Gastrocnemius medialis (tissue), 4 donors: ENCODE results near the gene SLC22A17. TPM values are rescaled to one million over a fixed set of nuclear protein-coding genes. Genes with fewer than 3 reads are reported as not detected.

Experiments used
- ATAC-seq, 2 donors: fragments of 150-250 bp; one replicate each; pipeline ENCODE4 v1.9.1; 2016
- DNase-seq, 2 donors: peaks; one replicate each; pipeline ENCODE4 v3.0.0-alpha.2; 2019
- H3K27ac ChIP-seq, 4 donors: fragments of 200-600 bp; sonication (generic); 1 replicate in 1 of 4; 2 replicates in 3 of 4; pipeline ENCODE4 v1.5.1; 2016 to 2018; ENCODE audit warnings: mild to moderate bottlenecking in 2 of 4, moderate library complexity in 1 of 4
- H3K27me3 ChIP-seq, 3 donors: fragments of 200-600 bp; sonication (generic) in 2 of 3; 1 replicate in 1 of 3; 2 replicates in 2 of 3; pipeline versions ENCODE4 v1.5.1 to v1.6.0; 2016 to 2019; ENCODE audit warnings: mild to moderate bottlenecking in 1 of 3, moderate library complexity in 1 of 3
- H3K36me3 ChIP-seq, 2 donors: fragments of 200-600 bp; sonication (generic) in 1 of 2; one replicate each; pipeline ENCODE4 v1.5.1; 2017 to 2018
- H3K4me1 ChIP-seq, 2 donors: fragments of 200-600 bp; sonication (generic) in 1 of 2; one replicate each; pipeline ENCODE4 v1.5.1; 2016 to 2017; ENCODE audit warnings: mild to moderate bottlenecking in 2 of 2
- H3K4me3 ChIP-seq, 4 donors: fragments of 200-600 bp; sonication (generic) in 3 of 4; 1 replicate in 1 of 4; 2 replicates in 3 of 4; pipeline ENCODE4 v1.5.1; 2016 to 2019; ENCODE audit warnings: mild to moderate bottlenecking in 2 of 4
- H3K9me3 ChIP-seq, 3 donors: fragments of 200-600 bp; sonication (generic) in 2 of 3; 1 replicate in 1 of 3; 2 replicates in 2 of 3; pipeline ENCODE4 v1.5.1; 2016 to 2019
- CTCF ChIP-seq, 5 experiments: fragments of 450-650 bp in 3 of 5; fragments of 200-600 bp in 2 of 5; sonication (generic) in 2 of 5; IDR thresholded peaks in 4 of 5; conservative IDR thresholded peaks in 1 of 5; 1 replicate in 4 of 5; 2 replicates in 1 of 5; pipeline ENCODE4 v1.5.1; 2016 to 2019; ENCODE audit warnings: antibody characterized with exemption in 5 of 5, mild to moderate bottlenecking in 3 of 5, moderate library complexity in 3 of 5
- POLR2A ChIP-seq, 2 donors: fragments of 450-650 bp; IDR thresholded peaks; one replicate each; pipeline ENCODE4 v1.6.1; 2017; ENCODE audit warnings: antibody characterized with exemption in 2 of 2, mild to moderate bottlenecking in 2 of 2, moderate library complexity in 2 of 2
- in situ Hi-C, 4 donors: fragments of 200-750 bp; cut with MboI; loops; one replicate each; pipeline versions ENCODE4 v1.15.0 to v1.8.0; 2017; ENCODE audit warnings: low sequenced_read_pairs in 4 of 4
- intact Hi-C: fragments of 100-400 bp; cut with DNase I; formaldehyde crosslinking; loops from one replicate; pipeline ENCODE4 v1.15.1; 2023; ENCODE audit warnings: low total_unique reads
- total RNA-seq, 4 donors: library from RNA; depleted of rRNA; stranded (reverse); fragments of >200 nt; gene quantifications; one replicate each; pipeline versions ENCODE4 v1.1.0 to v1.2.3, GENCODE V29; 2016

The SLC22A17 gene
- total RNA-seq, 4 donors from 2014 or later: 0.68 to 2.7 (median 1.4) TPM

- no peak for TF ChIP-seq POLR2A (IDR thresholded peaks at IDR 0.05)
- Histone ChIP-seq H3K4me3 (peak overlapping the region; percentile 90 to 100 (median 96)), H3K4me1 (peaks cover 13 to 25% of the 10 kb centered on the region in 2 donors), H3K27me3 (no peaks in the 10 kb centered on the region), H3K9me3 (no peaks in the 10 kb centered on the region), H3K36me3 (peaks cover 0 to 34% of the 10 kb centered on the region in 2 donors), H3K27ac (peak overlapping the region; percentile 98 to 100 (median 99))
- ATAC-seq: peak; percentile 20 to 26
- in situ Hi-C loops (loop anchor here in 3 of 4 donors (10.0 to 25.0 kb wide), 7 partner anchors 143 to 1115 kb away; partner anchors contain the start of genes NGDN (in 2 of the 3), ABHD4 (in 1 of the 3), AP1G2 (in 1 of the 3) and CBLN3 (in 1 of the 3)), intact Hi-C loops (loop anchor here (1.0 to 10.0 kb wide), 6 partner anchors 21 to 557 kb away; partner anchors contain the start of genes HOMEZ, NGDN, OXA1L and PRMT5)
- no peak for DNase-seq
Observed at GRCh38 chr14:23321572-23322547, 30.8 kb downstream of the SLC22A17 start.

GRCh38 chr14:23320584-23321571 is 31.8 kb downstream of the SLC22A17 start, which contains the start of gene PABPN1:
PABPN1 (plus strand) TSS chr14:23321457; CDS start chr14:23321470, 13 bp downstream.
- in situ Hi-C loops: loop anchor here in 3 of 4 donors (10.0 to 25.0 kb wide), 7 partner anchors 144 to 1116 kb away; partner anchors contain the start of genes NGDN (in 2 of the 3), ABHD4 (in 1 of the 3), AP1G2 (in 1 of the 3) and CBLN3 (in 1 of the 3)
- H3K4me1 ChIP-seq: peaks cover 13 to 25% of the 10 kb centered on the region in 2 donors
- intact Hi-C loops: loop anchor here (1.0 to 10.0 kb wide), 7 partner anchors 15 to 556 kb away; partner anchors contain the start of genes BCL2L2, HOMEZ, NGDN and OXA1L

GRCh38 chr14:23319746-23320583 is 32.7 kb downstream of the SLC22A17 start:
- in situ Hi-C loops (loop anchor here in 3 of 4 donors (10.0 to 25.0 kb wide), 7 partner anchors 145 to 1117 kb away; partner anchors contain the start of genes NGDN (in 2 of the 3), ABHD4 (in 1 of the 3), AP1G2 (in 1 of the 3) and CBLN3 (in 1 of the 3)), intact Hi-C loops (loop anchor here (1.0 to 10.0 kb wide), 3 partner anchors 14 to 555 kb away; partner anchors contain the start of genes BCL2L2, OXA1L and THTPA)
- H3K4me3 ChIP-seq: peak overlapping the region; percentile 54 to 60 (median 56)
- DNase-seq: no peak
- H3K4me1 ChIP-seq: peaks cover 13 to 25% of the 10 kb centered on the region in 2 donors
- H3K9me3 ChIP-seq: no peaks in the 10 kb centered on the region
- H3K27ac ChIP-seq: peak overlapping the region; percentile 93 to 98 (median 97)
- TF ChIP-seq CTCF (IDR thresholded peaks at IDR 0.05 in 4 of 5, conservative IDR thresholded peaks at IDR 0.05 in 1 of 5): no peak
- TF ChIP-seq POLR2A (IDR thresholded peaks at IDR 0.05): no peak
- H3K36me3 ChIP-seq: peaks cover 0 to 25% of the 10 kb centered on the region in 2 donors
- H3K27me3 ChIP-seq: no peaks in the 10 kb centered on the region
- no peak for ATAC-seq

More at GRCh38 chr14:23320584-23321571, 31.8 kb downstream of the SLC22A17 start, which contains the start of gene PABPN1:
- H3K36me3 ChIP-seq: peaks cover 0 to 34% of the 10 kb centered on the region in 2 donors
- TF ChIP-seq CTCF (IDR thresholded peaks at IDR 0.05 in 4 of 5, conservative IDR thresholded peaks at IDR 0.05 in 1 of 5) (no peak), POLR2A (IDR thresholded peaks at IDR 0.05) (peak; percentile 83 to 86)
- H3K27ac ChIP-seq: peak within 1 kb of the TSS; percentile 98 to 100 (median 99)
- no peaks in the 10 kb centered on the region for H3K9me3 ChIP-seq
- peak; percentile 99 to 100 for DNase-seq
- ATAC-seq: peak; percentile 92 to 96
- H3K27me3 ChIP-seq: no peaks in the 10 kb centered on the region
- peak within 1 kb of the TSS; percentile 90 to 100 (median 96) for H3K4me3 ChIP-seq

- TF ChIP-seq POLR2A (IDR thresholded peaks at IDR 0.05) (no peak), CTCF (IDR thresholded peaks at IDR 0.05 in 4 of 5, conservative IDR thresholded peaks at IDR 0.05 in 1 of 5) (no peak)
- Histone ChIP-seq H3K36me3 (peaks cover 0 to under 1% of the 10 kb centered on the region in 2 donors), H3K27ac (no peak overlapping the region), H3K4me1 (peaks cover 0 to 7% of the 10 kb centered on the region in 2 donors), H3K9me3 (no peaks in the 10 kb centered on the region), H3K27me3 (no peaks in the 10 kb centered on the region), H3K4me3 (no peak overlapping the region)
- ATAC-seq: no peak
- in situ Hi-C loops: loop anchor here in 2 of 4 donors (25.0 kb wide), 3 partner anchors 729 to 1121 kb away; partner anchors contain the start of genes ABHD4 (in 1 of the 2), CBLN3 (in 1 of the 2), DAD1 (in 1 of the 2) and EMC9 (in 1 of the 2)
- no peak for DNase-seq
- intact Hi-C loops: no loop called here
Observed at GRCh38 chr14:23316300-23316699, 36.4 kb downstream of the SLC22A17 start.
